OCI-LY3 (cell line): Measurements from ENCODE around the gene FNIP2.
"Not testable (repeated sequence)": the region's sequence is repeated elsewhere in the genome, so short reads cannot be mapped to it uniquely, and the experiment has no call there.

ENCODE experiments used
- H2AFZ ChIP-seq: fragments of 200-600, 300-600 bp; shearing (Covaris generic); 2 replicates; pipeline ENCODE4 v1.6.0; 2014; ENCODE audit warnings: antibody characterized with exemption, low read depth, low read length
- H3K27ac ChIP-seq: fragments of 200-600, 300-600 bp; sonication (generic); 2 replicates; pipeline ENCODE4 v1.5.1; 2014; ENCODE audit warnings: mild to moderate bottlenecking, low read length, moderate library complexity, mixed read lengths
- H3K27me3 ChIP-seq: fragments of 200-600, 300-600 bp; sonication (generic); 2 replicates; pipeline ENCODE4 v1.6.1; 2014; ENCODE audit warnings: low read depth, low read length, mixed read lengths
- H3K36me3 ChIP-seq: fragments of 200-600, 300-600 bp; sonication (generic); replicated peaks from 2 replicates; pipeline ENCODE3; 2014; ENCODE audit warnings: low read depth, low read length, mixed read lengths
- H3K4me1 ChIP-seq: fragments of 300-600, 200-600 bp; sonication (generic); 2 replicates; pipeline ENCODE4 v1.6.1; 2014; ENCODE audit warnings: low read length, mixed read lengths
- H3K4me2 ChIP-seq: fragments of 200-600, 300-600 bp; sonication (generic); 2 replicates; pipeline ENCODE4 v1.6.1; 2014; ENCODE audit warnings: low read length, mixed read lengths
- H3K4me3 ChIP-seq: fragments of 300-600, 200-600 bp; sonication (generic); 2 replicates; pipeline ENCODE4 v1.5.1; 2014; ENCODE audit warnings: antibody characterized with exemption, mild to moderate bottlenecking, low read length, moderate library complexity
- H3K79me2 ChIP-seq: fragments of 300-600, 200-600 bp; shearing (Covaris generic); 2 replicates; pipeline ENCODE4 v1.6.1; 2014; ENCODE audit warnings: mild to moderate bottlenecking, low read length, mixed read lengths
- H3K9ac ChIP-seq: fragments of 300-600, 200-600 bp; shearing (Covaris generic); 2 replicates; pipeline ENCODE4 v1.6.0; 2014; ENCODE audit warnings: mild to moderate bottlenecking, low read length, moderate library complexity
- H3K9me3 ChIP-seq: fragments of 200-600, 300-600 bp; shearing (Covaris generic); 2 replicates; pipeline ENCODE4 v1.6.1; 2014; ENCODE audit warnings: low read length, mixed read lengths; ENCODE audit not compliant: insufficient read depth
- H4K20me1 ChIP-seq: fragments of 200-600, 300-600 bp; sonication (generic); 2 replicates; pipeline ENCODE4 v1.6.1; 2016; ENCODE audit warnings: low read length, mixed read lengths; ENCODE audit not compliant: insufficient read depth
- EZH2phosphoT487 ChIP-seq: fragments of 200-600 bp; shearing (Covaris generic); IDR thresholded peaks from 2 replicates; pipeline ENCODE4 v1.6.1; 2018; ENCODE audit warnings: antibody characterized with exemption, mixed run types, low read depth
- TF ChIP-seq, protein P1 (sequence below): fragments of 200-600, 300-600 bp; sonication (generic); IDR thresholded peaks from 2 replicates; pipeline ENCODE4 v1.5.1; 2014; ENCODE audit warnings: antibody characterized with exemption, low read length, low read depth

FNIP2 gene

DNA sequence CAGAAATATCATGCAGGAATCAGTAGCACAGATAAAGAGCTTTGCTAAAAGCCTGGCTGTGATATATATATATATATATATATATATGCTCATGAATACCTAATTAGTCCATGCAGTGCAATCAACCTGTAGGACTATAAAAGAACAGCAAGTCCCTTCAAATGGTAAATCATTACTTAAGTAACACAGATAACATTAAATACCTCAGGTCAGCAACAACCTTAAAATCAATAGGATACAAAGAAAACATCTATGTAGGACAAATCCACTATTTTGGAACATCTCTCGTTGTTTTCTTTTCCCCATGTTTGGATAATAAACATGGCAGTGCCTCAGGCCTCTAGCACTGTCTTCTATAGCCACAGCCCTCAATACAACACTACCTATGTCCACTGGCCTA is 106.6 kb downstream of the FNIP2 start:
- Histone ChIP-seq H3K36me3 (no peaks in the 10 kb centered on the region), H3K4me1 (no peaks in the 10 kb centered on the region), H2AFZ (no peak overlapping the region), H3K9me3 (no peaks in the 10 kb centered on the region), H3K79me2 (no peaks in the 10 kb centered on the region), H3K4me3 (no peak overlapping the region), H3K9ac (no peak overlapping the region), H3K27ac (no peak overlapping the region), H3K4me2 (no peak overlapping the region), H3K27me3 (peaks cover 41% of the 10 kb centered on the region), H4K20me1 (no peaks in the 10 kb centered on the region)
- TF ChIP-seq, protein P1, sequence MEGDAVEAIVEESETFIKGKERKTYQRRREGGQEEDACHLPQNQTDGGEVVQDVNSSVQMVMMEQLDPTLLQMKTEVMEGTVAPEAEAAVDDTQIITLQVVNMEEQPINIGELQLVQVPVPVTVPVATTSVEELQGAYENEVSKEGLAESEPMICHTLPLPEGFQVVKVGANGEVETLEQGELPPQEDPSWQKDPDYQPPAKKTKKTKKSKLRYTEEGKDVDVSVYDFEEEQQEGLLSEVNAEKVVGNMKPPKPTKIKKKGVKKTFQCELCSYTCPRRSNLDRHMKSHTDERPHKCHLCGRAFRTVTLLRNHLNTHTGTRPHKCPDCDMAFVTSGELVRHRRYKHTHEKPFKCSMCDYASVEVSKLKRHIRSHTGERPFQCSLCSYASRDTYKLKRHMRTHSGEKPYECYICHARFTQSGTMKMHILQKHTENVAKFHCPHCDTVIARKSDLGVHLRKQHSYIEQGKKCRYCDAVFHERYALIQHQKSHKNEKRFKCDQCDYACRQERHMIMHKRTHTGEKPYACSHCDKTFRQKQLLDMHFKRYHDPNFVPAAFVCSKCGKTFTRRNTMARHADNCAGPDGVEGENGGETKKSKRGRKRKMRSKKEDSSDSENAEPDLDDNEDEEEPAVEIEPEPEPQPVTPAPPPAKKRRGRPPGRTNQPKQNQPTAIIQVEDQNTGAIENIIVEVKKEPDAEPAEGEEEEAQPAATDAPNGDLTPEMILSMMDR: no peak
- TF ChIP-seq EZH2phosphoT487: no peak

GRCh38 chr4:158877069-158877468 is 108.2 kb downstream of the FNIP2 start:
- no peak overlapping the region for H3K4me2 ChIP-seq
- no peaks in the 10 kb centered on the region for H3K9me3 ChIP-seq
- no peaks in the 10 kb centered on the region for H3K4me1 ChIP-seq
- TF ChIP-seq, protein P1: no peak
- no peak for TF ChIP-seq EZH2phosphoT487
- H3K9ac ChIP-seq: no peak overlapping the region
- no peaks in the 10 kb centered on the region for H3K36me3 ChIP-seq
- no peaks in the 10 kb centered on the region for H3K79me2 ChIP-seq
- H3K4me3 ChIP-seq: no peak overlapping the region
- H3K27ac ChIP-seq: no peak overlapping the region
- H4K20me1 ChIP-seq: no peaks in the 10 kb centered on the region
- H3K27me3 ChIP-seq: peaks cover 41% of the 10 kb centered on the region
- no peak overlapping the region for H2AFZ ChIP-seq

DNA sequence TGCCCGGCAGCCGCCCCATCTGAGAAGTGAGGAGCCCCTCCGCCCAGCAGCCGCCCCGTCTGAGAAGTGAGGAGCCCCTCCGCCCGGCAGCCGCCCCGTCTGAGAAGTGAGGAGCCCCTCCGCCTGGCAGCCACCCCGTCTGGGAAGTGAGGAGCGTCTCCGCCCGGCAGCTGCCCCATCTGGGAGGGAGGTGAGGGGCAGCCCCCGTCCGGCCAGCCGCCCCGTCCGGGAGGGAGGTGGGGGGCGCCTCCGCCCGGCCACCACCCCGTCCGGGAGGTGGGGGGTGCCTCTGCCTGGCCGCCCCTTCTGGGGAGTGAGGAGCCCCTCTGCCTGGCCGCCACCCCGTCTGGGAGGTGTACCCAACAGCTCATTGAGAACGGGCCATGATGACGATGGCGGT is 113.3 kb downstream of the FNIP2 start:
- not testable (repeated sequence) for H3K4me2 ChIP-seq
- peaks cover 28% of the 10 kb centered on the region for H3K27me3 ChIP-seq

DNA sequence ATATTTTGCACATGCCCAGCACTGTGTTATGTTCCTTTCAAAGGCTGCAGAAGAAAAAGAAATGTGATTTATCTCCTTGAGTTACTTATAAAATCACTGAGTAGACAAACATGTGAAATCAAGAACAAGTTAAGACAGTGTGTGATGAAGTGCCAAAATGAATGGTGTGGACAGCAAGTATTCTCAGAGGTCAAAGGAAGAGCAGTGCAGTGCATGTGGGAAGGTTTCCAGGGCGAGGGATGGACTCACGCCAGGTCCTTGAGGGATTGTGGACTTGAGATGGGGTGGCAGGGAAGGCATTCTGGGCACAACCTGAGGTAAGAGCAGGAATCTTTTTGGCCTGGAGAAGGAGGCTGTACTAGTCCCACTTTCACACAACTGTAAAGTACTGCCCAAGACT is 115.5 kb downstream of the FNIP2 start:
- H3K9me3 ChIP-seq: no peaks in the 10 kb centered on the region
- H2AFZ ChIP-seq: no peak overlapping the region
- no peak overlapping the region for H3K9ac ChIP-seq
- H3K79me2 ChIP-seq: no peaks in the 10 kb centered on the region
- H3K4me1 ChIP-seq: no peaks in the 10 kb centered on the region
- TF ChIP-seq EZH2phosphoT487: no peak
- TF ChIP-seq, protein P1: no peak
- no peak overlapping the region for H3K27ac ChIP-seq
- no peak overlapping the region for H3K4me2 ChIP-seq
- H3K4me3 ChIP-seq: no peak overlapping the region
- no peaks in the 10 kb centered on the region for H3K36me3 ChIP-seq
- H3K27me3 ChIP-seq: peaks cover 8% of the 10 kb centered on the region; the same call in 1 of the 2 replicates
- no peaks in the 10 kb centered on the region for H4K20me1 ChIP-seq

More for the DNA sequence above, 113.3 kb downstream of the FNIP2 start:
- H3K36me3 ChIP-seq, H3K9ac ChIP-seq, H3K9me3 ChIP-seq, H3K4me3 ChIP-seq, H3K4me1 ChIP-seq, H2AFZ ChIP-seq, H3K27ac ChIP-seq, H3K79me2 ChIP-seq, H4K20me1 ChIP-seq: not testable (repeated sequence)

GRCh38 chr4:158885564-158885963 is 116.7 kb downstream of the FNIP2 start:
- Histone ChIP-seq H3K27ac (no peak overlapping the region), H3K79me2 (no peaks in the 10 kb centered on the region), H3K4me2 (no peak overlapping the region), H3K36me3 (no peaks in the 10 kb centered on the region), H3K9ac (no peak overlapping the region), H4K20me1 (no peaks in the 10 kb centered on the region), H2AFZ (no peak overlapping the region), H3K4me3 (no peak overlapping the region), H3K4me1 (no peaks in the 10 kb centered on the region), H3K27me3 (peaks cover 19% of the 10 kb centered on the region; the same call in 1 of the 2 replicates), H3K9me3 (no peaks in the 10 kb centered on the region)
- no peak for TF ChIP-seq EZH2phosphoT487
- TF ChIP-seq, protein P1: no peak
